GM18867 (cell line): Measurements from ENCODE around the gene FOXL1.
"Not testable (repeated sequence)": the region's sequence is repeated elsewhere in the genome, so short reads cannot be mapped to it uniquely, and the experiment has no call there.

Experiments used
- ATAC-seq: cut with Tn5 transposase; IDR thresholded peaks from one replicate; pipeline ENCODE4 v1.9.1; 2021; ENCODE audit warnings: mild to moderate bottlenecking, moderate library complexity; ENCODE audit not compliant: unreplicated experiment

FOXL1 gene

GRCh38 chr16:86579268-86580062, 1.1 kb downstream of the FOXL1 start:
- ATAC-seq, result no peak

GRCh38 chr16:86580063-86580790, 1.9 kb downstream of the FOXL1 start:
- no peak for ATAC-seq

GRCh38 chr16:86580791-86581170, 2.4 kb downstream of the FOXL1 start:
- ATAC-seq, result no peak

- ATAC-seq, result no peak
Measured at GRCh38 chr16:86581458-86581857, 3.1 kb downstream of the FOXL1 start.

- no peak for ATAC-seq
Measured at GRCh38 chr16:86584071-86584685, 5.8 kb downstream of the FOXL1 start.

GRCh38 chr16:86584726-86585721, 6.7 kb downstream of the FOXL1 start:
- no peak for ATAC-seq

- ATAC-seq, result no peak
Measured at GRCh38 chr16:86585821-86586611, 7.7 kb downstream of the FOXL1 start.

- no peak for ATAC-seq
Measured at GRCh38 chr16:86587487-86587886, 9.1 kb downstream of the FOXL1 start.

GRCh38 chr16:86587955-86588354, 9.6 kb downstream of the FOXL1 start:
- not testable (repeated sequence) for ATAC-seq

- ATAC-seq, result no peak
Measured at GRCh38 chr16:86590501-86591144, 12.3 kb downstream of the FOXL1 start.

GRCh38 chr16:86591270-86591669, 12.9 kb downstream of the FOXL1 start:
- no peak for ATAC-seq

GRCh38 chr16:86593913-86594620, 15.7 kb downstream of the FOXL1 start:
- no peak for ATAC-seq

- no peak for ATAC-seq
Measured at GRCh38 chr16:86594721-86595120, 16.4 kb downstream of the FOXL1 start.

- ATAC-seq, result no peak
Measured at GRCh38 chr16:86595983-86596605, 17.7 kb downstream of the FOXL1 start.

- ATAC-seq, result no peak
Measured at GRCh38 chr16:86597126-86597879, 19.0 kb downstream of the FOXL1 start.

GRCh38 chr16:86597880-86598606, 19.7 kb downstream of the FOXL1 start:
- ATAC-seq, result no peak
